Loucy (cell line): ENCODE data around the gene HSPA12A.

Experiments
- H2AFZ ChIP-seq: fragments of 200-600 bp; sonication (generic); 2 replicates; pipeline ENCODE4 v1.6.0; 2016; ENCODE audit warnings: antibody characterized with exemption, mild to moderate bottlenecking, low read length, moderate library complexity
- H3F3A ChIP-seq: fragments of 200-600 bp; 2 replicates; pipeline ENCODE4 v1.6.0; 2016; ENCODE audit warnings: antibody characterized with exemption, low read depth, mild to moderate bottlenecking
- H3K27me3 ChIP-seq: fragments of 200-600 bp; sonication (generic); 2 replicates; pipeline ENCODE4 v1.6.1; 2014; ENCODE audit warnings: low read length, mild to moderate bottlenecking; ENCODE audit not compliant: insufficient read depth, poor library complexity, severe bottlenecking
- H3K36me3 ChIP-seq: fragments of 200-600 bp; sonication (generic); 2 replicates; pipeline ENCODE4 v1.6.1; 2016; ENCODE audit warnings: low read length; ENCODE audit not compliant: insufficient read depth
- H3K4me1 ChIP-seq: fragments of 200-600 bp; sonication (generic); 2 replicates; pipeline ENCODE4 v1.5.1; 2014; ENCODE audit warnings: low read length, mild to moderate bottlenecking; ENCODE audit not compliant: insufficient read depth, poor library complexity, severe bottlenecking
- H3K4me2 ChIP-seq: fragments of 200-600 bp; sonication (generic); 2 replicates; pipeline ENCODE4 v1.6.0; 2014; ENCODE audit warnings: antibody characterized with exemption, low read length, low read depth, mild to moderate bottlenecking; ENCODE audit not compliant: poor library complexity, severe bottlenecking
- H3K4me3 ChIP-seq: fragments of 200-600 bp; sonication (generic); 2 replicates; pipeline ENCODE4 v1.5.1; 2014; ENCODE audit warnings: low read length, mild to moderate bottlenecking, mixed read lengths; ENCODE audit not compliant: poor library complexity, severe bottlenecking
- H3K79me2 ChIP-seq: fragments of 200-600 bp; sonication (generic); 2 replicates; pipeline ENCODE4 v1.6.1; 2014; ENCODE audit warnings: low read length; ENCODE audit not compliant: insufficient read depth
- H3K9ac ChIP-seq: fragments of 200-600 bp; sonication (generic); 2 replicates; pipeline ENCODE4 v1.6.0; 2014; ENCODE audit warnings: mild to moderate bottlenecking, low read depth, low read length, moderate library complexity; ENCODE audit not compliant: poor library complexity, severe bottlenecking
- H3K9me2 ChIP-seq: fragments of 200-600 bp; sonication (generic); replicated peaks from 2 replicates; pipeline ENCODE4 v1.6.1; 2016; ENCODE audit warnings: low read depth, low read length, mixed read lengths
- H3K9me3 ChIP-seq: fragments of 200-600 bp; sonication (generic); 2 replicates; pipeline ENCODE4 v1.6.1; 2014; ENCODE audit warnings: mild to moderate bottlenecking, antibody characterized with exemption, low read length, low read depth; ENCODE audit not compliant: insufficient read depth
- H4K20me1 ChIP-seq: fragments of 200-600 bp; sonication (generic); 2 replicates; pipeline ENCODE4 v1.6.0; 2014; ENCODE audit warnings: antibody characterized with exemption, low read length, mild to moderate bottlenecking; ENCODE audit not compliant: insufficient read depth, poor library complexity, severe bottlenecking
- CTCF ChIP-seq: fragments of 200-600 bp; sonication (generic); conservative IDR thresholded peaks from 2 replicates; pipeline ENCODE4 v1.5.1; 2014; ENCODE audit warnings: mild to moderate bottlenecking, antibody characterized with exemption, low read length
- EZH2phosphoT487 ChIP-seq: fragments of 200-600 bp; IDR thresholded peaks from 2 replicates; pipeline ENCODE4 v1.6.1; 2018; ENCODE audit warnings: antibody characterized with exemption, mild to moderate bottlenecking, moderate library complexity, borderline replicate concordance

Gene HSPA12A

DNA sequence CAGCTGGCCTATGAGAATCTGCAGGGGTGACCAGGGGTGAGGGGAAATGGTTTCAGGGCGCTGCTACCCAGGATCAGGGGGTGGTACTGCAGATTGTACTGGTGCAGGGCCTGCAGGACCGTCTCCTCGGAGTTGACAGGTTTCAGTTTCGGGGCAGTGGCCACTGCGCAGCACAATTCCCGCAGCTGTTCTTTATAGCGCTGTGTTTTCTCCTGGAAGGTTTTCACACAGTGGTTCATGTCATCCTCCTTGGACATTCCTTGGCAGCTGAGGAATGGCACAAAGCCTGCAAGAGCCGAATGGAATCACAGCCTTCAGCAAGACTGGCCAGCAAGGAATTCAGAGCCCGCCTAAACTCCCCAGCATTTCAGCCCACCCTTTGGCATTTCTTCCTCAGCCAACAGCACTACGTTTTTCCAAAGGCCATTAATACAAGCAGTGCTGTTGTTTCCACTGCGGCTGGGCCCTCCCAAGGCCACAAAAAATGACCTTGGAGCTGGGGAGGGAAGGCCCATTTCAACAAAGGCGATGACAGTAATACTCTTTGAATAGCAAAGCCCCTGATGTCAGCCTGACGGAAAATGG lies 76.7 kb downstream of the HSPA12A start:
- H3F3A ChIP-seq, result no peaks in the 10 kb centered on the region
- no peak overlapping the region for H2AFZ ChIP-seq
- H4K20me1 ChIP-seq, result no peaks in the 10 kb centered on the region
- no peaks in the 10 kb centered on the region for H3K4me1 ChIP-seq
- no peaks in the 10 kb centered on the region for H3K36me3 ChIP-seq
- TF ChIP-seq EZH2phosphoT487 (no peak), CTCF (no peak)
- no peaks in the 10 kb centered on the region for H3K9me2 ChIP-seq
- no peaks in the 10 kb centered on the region for H3K79me2 ChIP-seq
- H3K9ac ChIP-seq, result no peak overlapping the region
- no peaks in the 10 kb centered on the region for H3K27me3 ChIP-seq
- no peak overlapping the region for H3K4me2 ChIP-seq
- H3K4me3 ChIP-seq, result no peak overlapping the region
- H3K9me3 ChIP-seq, result no peaks in the 10 kb centered on the region

GRCh38 chr10:116664631-116665030 lies 77.7 kb downstream of the HSPA12A start:
- TF ChIP-seq EZH2phosphoT487, result no peak
- H3K4me2 ChIP-seq, result no peak overlapping the region
- H3K9me2 ChIP-seq, result no peaks in the 10 kb centered on the region
- H2AFZ ChIP-seq, result no peak overlapping the region
- H3K4me1 ChIP-seq, result no peaks in the 10 kb centered on the region
- H3K9ac ChIP-seq, result no peak overlapping the region
- H3K36me3 ChIP-seq, result no peaks in the 10 kb centered on the region
- no peaks in the 10 kb centered on the region for H3K79me2 ChIP-seq
- no peaks in the 10 kb centered on the region for H3K9me3 ChIP-seq
- H3F3A ChIP-seq, result no peaks in the 10 kb centered on the region
- no peaks in the 10 kb centered on the region for H3K27me3 ChIP-seq
- H4K20me1 ChIP-seq, result no peaks in the 10 kb centered on the region
- no peak overlapping the region for H3K4me3 ChIP-seq

DNA sequence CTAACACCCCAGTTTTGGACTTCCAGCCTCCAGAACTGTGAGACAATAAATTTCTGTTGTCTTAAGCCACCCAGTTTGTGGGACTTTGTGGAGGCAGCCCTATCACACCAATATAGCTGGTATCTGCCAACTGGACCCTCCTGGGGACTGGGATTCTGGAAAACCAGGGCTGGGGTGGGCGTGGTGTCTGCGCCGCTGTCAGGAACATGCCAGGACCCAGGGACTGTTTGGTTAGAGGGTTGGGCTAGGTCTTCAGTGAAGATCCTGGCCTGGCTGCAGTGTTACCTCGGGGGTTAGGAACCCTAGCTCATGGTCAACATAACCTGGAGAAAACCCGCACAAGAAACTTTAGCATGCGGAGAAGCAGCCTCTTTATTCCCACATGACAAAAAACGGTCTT lies 79.0 kb downstream of the HSPA12A start:
- H3K4me1 ChIP-seq, result no peaks in the 10 kb centered on the region
- no peaks in the 10 kb centered on the region for H3F3A ChIP-seq
- H3K27me3 ChIP-seq, result no peaks in the 10 kb centered on the region
- H3K36me3 ChIP-seq, result no peaks in the 10 kb centered on the region
- no peaks in the 10 kb centered on the region for H4K20me1 ChIP-seq
- H3K4me2 ChIP-seq, result no peak overlapping the region
- no peaks in the 10 kb centered on the region for H3K9me2 ChIP-seq
- H2AFZ ChIP-seq, result no peak overlapping the region
- no peak overlapping the region for H3K9ac ChIP-seq
- no peaks in the 10 kb centered on the region for H3K9me3 ChIP-seq
- no peaks in the 10 kb centered on the region for H3K79me2 ChIP-seq
- TF ChIP-seq CTCF, result no peak
- TF ChIP-seq EZH2phosphoT487, result no peak
- no peak overlapping the region for H3K4me3 ChIP-seq

DNA sequence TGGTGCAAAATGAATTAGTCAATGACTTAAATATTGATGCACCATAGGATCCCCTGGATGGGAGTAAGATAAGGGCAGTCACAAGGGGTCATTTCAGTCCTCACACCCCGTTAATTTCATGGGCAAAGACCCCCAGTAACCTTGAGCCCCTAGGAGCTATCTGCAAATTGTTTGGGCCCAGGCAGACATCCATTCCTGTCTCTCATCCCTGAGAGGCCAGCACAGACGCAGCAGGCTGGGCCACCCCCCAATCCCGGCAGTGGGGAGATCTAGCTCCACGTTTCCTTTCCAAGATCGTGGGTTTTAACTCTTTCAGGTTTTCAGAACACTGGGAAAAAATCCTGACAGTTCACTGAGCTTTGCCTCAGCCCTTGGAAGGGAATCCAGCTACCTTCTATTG lies 81.5 kb downstream of the HSPA12A start:
- Histone ChIP-seq H2AFZ (no peak overlapping the region), H3K4me1 (no peaks in the 10 kb centered on the region), H3K9me3 (no peaks in the 10 kb centered on the region), H3K9me2 (no peaks in the 10 kb centered on the region), H3K36me3 (no peaks in the 10 kb centered on the region), H3K79me2 (no peaks in the 10 kb centered on the region), H3F3A (no peaks in the 10 kb centered on the region), H3K4me3 (no peak overlapping the region), H3K27me3 (no peaks in the 10 kb centered on the region), H3K9ac (no peak overlapping the region), H3K4me2 (no peak overlapping the region), H4K20me1 (no peaks in the 10 kb centered on the region)
- TF ChIP-seq CTCF, result no peak
- no peak for TF ChIP-seq EZH2phosphoT487
